ENCODE results near the gene PGPEP1.
A peak's percentile ranks its signal among the peaks of the same experiment; 100 is the strongest.

Gene PGPEP1

GRCh38 chr19:18307271-18307681 is 33.1 kb upstream of the PGPEP1 start:
- H3K4me3 ChIP-seq (ENCODE audit: low read length): no peak overlapping the region
- no peak for DNase-seq (ENCODE audit: low read depth)
- TF ChIP-seq CTCF (IDR thresholded peaks at IDR 0.05; ENCODE audit: insufficient read depth, low read depth, low read length, missing control alignments): no peak

GRCh38 chr19:18308051-18308947 is 32.1 kb upstream of the PGPEP1 start:
- no peak overlapping the region for H3K4me3 ChIP-seq (ENCODE audit: low read length)
- TF ChIP-seq CTCF (IDR thresholded peaks at IDR 0.05; ENCODE audit: insufficient read depth, low read depth, low read length, missing control alignments): no peak
- no peak for DNase-seq (ENCODE audit: low read depth)

GRCh38 chr19:18308948-18309325 is 31.5 kb upstream of the PGPEP1 start:
- no peak overlapping the region for H3K4me3 ChIP-seq (ENCODE audit: low read length)
- no peak for TF ChIP-seq CTCF (IDR thresholded peaks at IDR 0.05; ENCODE audit: insufficient read depth, low read depth, low read length, missing control alignments)
- DNase-seq (ENCODE audit: low read depth): no peak

GRCh38 chr19:18309525-18310064 is 30.8 kb upstream of the PGPEP1 start:
- TF ChIP-seq CTCF (IDR thresholded peaks at IDR 0.05; ENCODE audit: insufficient read depth, low read depth, low read length, missing control alignments): no peak
- DNase-seq (ENCODE audit: low read depth): no peak
- H3K4me3 ChIP-seq (ENCODE audit: low read length): no peak overlapping the region

- DNase-seq (ENCODE audit: low read depth): peak; percentile 33
- TF ChIP-seq CTCF (IDR thresholded peaks at IDR 0.05; ENCODE audit: insufficient read depth, low read depth, low read length, missing control alignments): no peak
- H3K4me3 ChIP-seq (ENCODE audit: low read length): no peak overlapping the region
Measured at GRCh38 chr19:18310118-18310909, 30.1 kb upstream of the PGPEP1 start.

GRCh38 chr19:18310966-18311365 is 29.4 kb upstream of the PGPEP1 start:
- H3K4me3 ChIP-seq (ENCODE audit: low read length): no peak overlapping the region
- no peak for TF ChIP-seq CTCF (IDR thresholded peaks at IDR 0.05; ENCODE audit: insufficient read depth, low read depth, low read length, missing control alignments)
- DNase-seq (ENCODE audit: low read depth): no peak
